GM23248 (cell line): ENCODE measurements around the gene LYPD6B. TPM values are rescaled to one million over a fixed set of nuclear protein-coding genes. Genes with fewer than 3 reads are reported as not detected.
A peak's percentile ranks its signal among the peaks of the same experiment; 100 is the strongest.

Source experiments
- DNase-seq: peaks from one replicate; pipeline ENCODE4 v3.0.0-alpha.2; 2015
- H2AFZ ChIP-seq: fragments of 200-600 bp; sonication (generic); 2 replicates; pipeline ENCODE4 v1.6.1; 2016; ENCODE audit warnings: antibody characterized with exemption
- H3F3A ChIP-seq: fragments of 200-600 bp; sonication (generic); 2 replicates; pipeline ENCODE4 v1.6.1; 2016; ENCODE audit warnings: mild to moderate bottlenecking, antibody characterized with exemption, mixed run types; ENCODE audit not compliant: insufficient read depth
- H3K27ac ChIP-seq: fragments of 200-600 bp; sonication (generic); 2 replicates; pipeline ENCODE4 v1.5.1; 2016; ENCODE audit warnings: mild to moderate bottlenecking
- H3K27me3 ChIP-seq: fragments of 200-600 bp; sonication (generic); replicated peaks from 2 replicates; pipeline ENCODE4 v1.6.1; 2016; ENCODE audit warnings: mild to moderate bottlenecking; ENCODE audit not compliant: insufficient read depth
- H3K36me3 ChIP-seq: fragments of 200-600 bp; sonication (generic); 2 replicates; pipeline ENCODE4 v1.6.1; 2016; ENCODE audit warnings: low read depth, mild to moderate bottlenecking
- H3K4me1 ChIP-seq: fragments of 200-600 bp; sonication (generic); 2 replicates; pipeline ENCODE4 v1.6.1; 2016; ENCODE audit warnings: mild to moderate bottlenecking; ENCODE audit not compliant: insufficient read depth
- H3K4me2 ChIP-seq: fragments of 200-600 bp; sonication (generic); one replicate; pipeline ENCODE4 v1.6.1; 2016; ENCODE audit warnings: mild to moderate bottlenecking; ENCODE audit not compliant: unreplicated experiment
- H3K4me3 ChIP-seq: fragments of 200-600 bp; sonication (generic); 2 replicates; pipeline ENCODE4 v1.5.1; 2016; ENCODE audit warnings: mild to moderate bottlenecking
- H3K79me2 ChIP-seq: fragments of 200-600 bp; sonication (generic); 2 replicates; pipeline ENCODE4 v1.6.1; 2016; ENCODE audit warnings: mild to moderate bottlenecking; ENCODE audit not compliant: insufficient read depth
- H3K9ac ChIP-seq: fragments of 200-600 bp; sonication (generic); 2 replicates; pipeline ENCODE4 v1.6.1; 2016; ENCODE audit warnings: mild to moderate bottlenecking
- H3K9me2 ChIP-seq: fragments of 200-600 bp; sonication (generic); 2 replicates; pipeline ENCODE4 v1.6.1; 2016; ENCODE audit warnings: mixed run types, mild to moderate bottlenecking, moderate library complexity; ENCODE audit not compliant: insufficient read depth
- H3K9me3 ChIP-seq: fragments of 200-600 bp; sonication (generic); one replicate; pipeline ENCODE4 v1.6.1; 2017; ENCODE audit warnings: low read depth
- H4K20me1 ChIP-seq: fragments of 200-600 bp; sonication (generic); 2 replicates; pipeline ENCODE4 v1.6.0; 2016; ENCODE audit not compliant: insufficient read depth
- EZH2 ChIP-seq: fragments of 200-600 bp; sonication (generic); IDR thresholded peaks from 2 replicates; pipeline ENCODE4 v1.6.1; 2018; ENCODE audit warnings: antibody characterized with exemption, mild to moderate bottlenecking; ENCODE audit not compliant: insufficient read depth, poor library complexity, severe bottlenecking
- EZH2phosphoT487 ChIP-seq: fragments of 200-600 bp; sonication (generic); IDR thresholded peaks from 2 replicates; pipeline ENCODE4 v1.6.1; 2018; ENCODE audit warnings: antibody characterized with exemption, moderate library complexity, mild to moderate bottlenecking, low read depth; ENCODE audit not compliant: insufficient read depth
- WGBS, 2 experiments: methylation state at CpG; one replicate each; pipeline ENCODE4 v1.1.6; 2015 to 2017; ENCODE audit warnings: low lambda C conversion rate in 2 of 2, low coverage in 1 of 2; ENCODE audit errors: missing lambda C conversion rate in 2 of 2; 5-methylcytosine and 5-hydroxymethylcytosine counted together
- in situ Hi-C: fragments of 300-500 bp; cut with MboI; formaldehyde crosslinking; loops from 2 replicates; pipeline ENCODE4 v1.15.0; 2020
- polyA plus RNA-seq: library from polyadenylated mRNA; unstranded; fragments of >200 nt; fragmentation: Nextera tagmentation; extraction: Ambion mirVana; gene quantifications from 2 replicates; pipeline ENCODE4 v1.2.1, GENCODE V29; 2016
- total RNA-seq: library from RNA; depleted of rRNA; stranded (reverse); fragments of >200 nt; shearing (Covaris generic); gene quantifications from 2 replicates; pipeline ENCODE4 v1.2.3, GENCODE V29; 2014

The LYPD6B gene
- total and polyA plus RNA-seq, 2 experiments from 2014 or later, result 3.9 to 11.4 TPM

GRCh38 chr2:149169656-149170055 is 131.2 kb downstream of the LYPD6B start:
- H3K4me2 ChIP-seq, result no peak overlapping the region
- H3K36me3 ChIP-seq, result no peaks in the 10 kb centered on the region
- no peak for TF ChIP-seq EZH2
- 65 to 69% methylated on average over 4 of the region's 4 CpGs for WGBS, 2 experiments
- no peaks in the 10 kb centered on the region for H3K79me2 ChIP-seq
- H3K9ac ChIP-seq, result no peak overlapping the region
- H3K4me3 ChIP-seq, result no peak overlapping the region
- H3F3A ChIP-seq, result no peaks in the 10 kb centered on the region
- H3K27ac ChIP-seq, result no peak overlapping the region
- no peak overlapping the region for H2AFZ ChIP-seq
- no peaks in the 10 kb centered on the region for H3K9me3 ChIP-seq
- peak; percentile 52 for DNase-seq
- H4K20me1 ChIP-seq, result no peaks in the 10 kb centered on the region
- in situ Hi-C loops, result no loop called here
- H3K27me3 ChIP-seq, result no peaks in the 10 kb centered on the region
- H3K9me2 ChIP-seq, result no peaks in the 10 kb centered on the region
- no peaks in the 10 kb centered on the region for H3K4me1 ChIP-seq

GRCh38 chr2:149170156-149170555 is 131.7 kb downstream of the LYPD6B start:
- in situ Hi-C loops, result no loop called here
- Histone ChIP-seq H2AFZ (no peak overlapping the region), H3K79me2 (no peaks in the 10 kb centered on the region), H3K9me2 (no peaks in the 10 kb centered on the region), H3K4me3 (no peak overlapping the region), H3K4me1 (no peaks in the 10 kb centered on the region), H4K20me1 (no peaks in the 10 kb centered on the region), H3K27ac (no peak overlapping the region), H3K9me3 (no peaks in the 10 kb centered on the region), H3F3A (no peaks in the 10 kb centered on the region), H3K4me2 (no peak overlapping the region), H3K27me3 (no peaks in the 10 kb centered on the region), H3K36me3 (no peaks in the 10 kb centered on the region), H3K9ac (no peak overlapping the region)
- WGBS, 2 experiments, result 51 to 60% methylated on average over 1 of the region's 1 CpG
- TF ChIP-seq EZH2phosphoT487 (no peak), EZH2 (no peak)
- DNase-seq, result no peak

GRCh38 chr2:149170911-149171310 is 132.4 kb downstream of the LYPD6B start:
- no peaks in the 10 kb centered on the region for H3K9me2 ChIP-seq
- no peak for TF ChIP-seq EZH2phosphoT487
- no peak for TF ChIP-seq EZH2
- no peaks in the 10 kb centered on the region for H3K27me3 ChIP-seq
- H2AFZ ChIP-seq, result no peak overlapping the region
- H3K27ac ChIP-seq, result no peak overlapping the region
- no peaks in the 10 kb centered on the region for H4K20me1 ChIP-seq
- H3F3A ChIP-seq, result no peaks in the 10 kb centered on the region
- no peaks in the 10 kb centered on the region for H3K4me1 ChIP-seq
- no peak overlapping the region for H3K4me2 ChIP-seq
- no peaks in the 10 kb centered on the region for H3K36me3 ChIP-seq
- WGBS, 2 experiments, result 79 to 80% methylated on average over 3 of the region's 3 CpGs
- in situ Hi-C loops, result no loop called here
- DNase-seq, result no peak
- no peaks in the 10 kb centered on the region for H3K79me2 ChIP-seq
- H3K4me3 ChIP-seq, result no peak overlapping the region
- H3K9me3 ChIP-seq, result no peaks in the 10 kb centered on the region
- no peak overlapping the region for H3K9ac ChIP-seq

DNA sequence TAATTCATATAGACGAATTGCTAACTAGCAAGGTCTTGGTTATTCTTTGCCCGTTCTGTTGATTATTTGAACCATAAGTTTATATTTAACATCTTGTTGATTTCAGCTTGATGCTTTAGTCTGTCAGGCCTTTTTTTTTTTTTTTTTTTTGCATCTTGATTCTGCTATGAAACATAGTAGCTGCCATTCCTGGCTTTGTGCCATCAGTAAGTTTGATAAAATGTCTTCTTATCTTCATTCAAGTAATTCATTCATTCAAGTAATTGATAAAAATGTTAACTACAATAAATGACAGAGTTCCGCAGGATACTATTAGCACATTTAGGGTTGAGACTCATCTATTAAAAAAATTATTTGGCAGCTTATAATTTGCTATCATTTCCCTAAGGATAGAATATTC is 134.7 kb downstream of the LYPD6B start:
- in situ Hi-C loops, result no loop called here
- Histone ChIP-seq H3K4me2 (no peak overlapping the region), H2AFZ (no peak overlapping the region), H3K9me2 (no peaks in the 10 kb centered on the region), H3K27ac (no peak overlapping the region), H3K36me3 (no peaks in the 10 kb centered on the region), H3K79me2 (no peaks in the 10 kb centered on the region), H3K27me3 (no peaks in the 10 kb centered on the region), H3K4me1 (no peaks in the 10 kb centered on the region), H3K4me3 (no peak overlapping the region), H3K9ac (no peak overlapping the region), H3F3A (no peaks in the 10 kb centered on the region), H3K9me3 (no peaks in the 10 kb centered on the region), H4K20me1 (no peaks in the 10 kb centered on the region)
- no peak for DNase-seq
- TF ChIP-seq EZH2phosphoT487, result no peak
- no peak for TF ChIP-seq EZH2
- WGBS, 2 experiments, result 73 to 75% methylated on average over 3 of the region's 3 CpGs

- H3K27me3 ChIP-seq, result no peaks in the 10 kb centered on the region
- H3K4me1 ChIP-seq, result peaks cover 12% of the 10 kb centered on the region
- TF ChIP-seq EZH2 (no peak), EZH2phosphoT487 (no peak)
- H3K9me3 ChIP-seq, result no peaks in the 10 kb centered on the region
- WGBS, 2 experiments, result 89 to 91% methylated on average over 2 of the region's 2 CpGs
- in situ Hi-C loops, result no loop called here
- H3K36me3 ChIP-seq, result no peaks in the 10 kb centered on the region
- no peak overlapping the region for H3K4me3 ChIP-seq
- H3K27ac ChIP-seq, result no peak overlapping the region
- H4K20me1 ChIP-seq, result no peaks in the 10 kb centered on the region
- no peak overlapping the region for H3K9ac ChIP-seq
- no peak overlapping the region for H2AFZ ChIP-seq
- no peaks in the 10 kb centered on the region for H3K9me2 ChIP-seq
- H3K79me2 ChIP-seq, result no peaks in the 10 kb centered on the region
- H3F3A ChIP-seq, result no peaks in the 10 kb centered on the region
- DNase-seq, result no peak
- no peak overlapping the region for H3K4me2 ChIP-seq
Observed at GRCh38 chr2:149175956-149176355, 137.5 kb downstream of the LYPD6B start.
